Medulla oblongata (tissue), 1 donor: ENCODE measurements around the gene NCOR1.
A peak's percentile ranks its signal among the peaks of the same experiment; 100 is the strongest.
"Not testable (repeated sequence)": the region's sequence is repeated elsewhere in the genome, so short reads cannot be mapped to it uniquely, and the experiment has no call there.

Source experiments
- DNase-seq: peaks from one replicate; pipeline ENCODE4 v3.0.0-alpha.2; 2015; ENCODE audit errors: extremely low spot score

NCOR1 gene

GRCh38 chr17:16086957-16087356 lies 128.4 kb downstream of the NCOR1 start:
- DNase-seq: no peak

DNA sequence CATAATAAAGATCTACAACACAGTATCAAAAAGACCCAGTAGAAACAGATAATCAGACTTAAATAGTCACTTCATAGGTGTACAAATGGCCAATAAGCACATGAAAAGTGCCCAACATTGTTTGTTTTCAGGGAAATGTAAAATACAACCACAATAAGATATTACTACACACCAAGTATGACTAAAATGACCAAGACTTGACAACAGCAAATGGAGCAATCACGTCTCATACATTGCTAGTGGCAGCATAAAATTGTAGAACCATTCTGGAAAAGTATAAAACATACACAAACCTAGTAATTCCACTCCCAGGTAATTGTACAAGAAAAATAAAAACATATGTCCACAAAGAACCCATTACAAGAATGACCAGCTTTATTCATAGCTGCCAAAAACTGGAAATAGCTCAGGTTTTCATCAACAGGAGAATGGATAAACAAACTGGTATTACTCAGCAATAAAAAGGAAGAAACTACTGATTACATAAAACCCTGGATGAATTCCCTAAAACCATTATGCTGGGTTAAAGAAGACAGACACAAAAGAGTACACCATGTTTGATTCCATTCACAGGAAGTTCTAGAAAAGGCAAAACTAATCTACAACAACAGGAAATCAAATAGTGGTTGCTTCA lies 130.2 kb downstream of the NCOR1 start:
- no peak for DNase-seq

DNA sequence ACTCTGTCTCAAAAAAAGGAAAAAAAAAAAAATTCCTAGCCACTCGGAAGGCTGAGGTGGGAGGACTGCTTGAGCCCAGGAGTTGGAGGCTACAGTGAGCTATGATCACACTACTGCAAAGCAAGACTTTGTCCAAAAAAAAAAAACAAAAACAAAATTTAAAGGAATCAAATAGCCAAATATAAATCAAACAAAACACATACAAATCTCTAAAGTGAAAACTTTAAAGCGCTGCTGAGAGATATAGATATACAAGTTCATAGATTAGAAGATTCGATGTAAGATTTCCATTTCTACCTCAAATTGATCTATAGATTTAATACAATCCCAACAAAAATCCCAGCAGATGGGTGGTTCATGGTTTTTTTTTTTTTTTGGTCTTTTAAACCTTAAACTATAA lies 132.1 kb downstream of the NCOR1 start:
- no peak for DNase-seq

DNA sequence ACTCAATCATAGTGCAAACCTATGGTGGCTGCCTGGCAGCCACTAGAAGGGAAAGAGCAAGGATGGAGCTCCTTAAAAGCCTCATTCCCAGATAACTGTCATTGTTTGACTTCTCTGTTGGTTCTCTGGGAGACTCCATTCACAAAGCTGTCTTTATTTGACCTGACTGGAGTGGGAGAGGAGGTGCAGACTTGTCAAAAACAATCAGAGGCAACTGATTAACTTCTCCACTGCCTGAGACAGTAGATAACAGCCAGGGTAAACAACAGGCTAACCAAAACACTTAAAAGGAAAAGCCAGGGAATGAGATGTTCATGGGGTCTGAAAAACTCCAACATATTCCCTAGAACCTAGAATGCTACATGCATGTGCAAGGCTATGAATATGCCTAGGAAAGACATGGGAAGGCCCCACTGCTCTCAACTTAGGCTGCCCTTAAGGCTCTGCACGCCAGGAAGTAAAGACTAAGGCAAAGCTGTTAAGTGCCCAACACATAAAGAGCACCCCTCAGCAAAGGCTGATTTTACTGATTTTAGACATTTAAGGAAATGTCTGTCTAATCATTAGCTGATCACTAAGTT lies 133.7 kb downstream of the NCOR1 start:
- no peak for DNase-seq

- DNase-seq: no peak
Observed at GRCh38 chr17:16080366-16080765, 135.0 kb downstream of the NCOR1 start.

- DNase-seq: no peak
Observed at GRCh38 chr17:16075949-16076348, 139.4 kb downstream of the NCOR1 start.

GRCh38 chr17:16074423-16074822 lies 140.9 kb downstream of the NCOR1 start:
- DNase-seq: no peak

- no peak for DNase-seq
Observed at GRCh38 chr17:16073845-16074244, 141.5 kb downstream of the NCOR1 start.

DNA sequence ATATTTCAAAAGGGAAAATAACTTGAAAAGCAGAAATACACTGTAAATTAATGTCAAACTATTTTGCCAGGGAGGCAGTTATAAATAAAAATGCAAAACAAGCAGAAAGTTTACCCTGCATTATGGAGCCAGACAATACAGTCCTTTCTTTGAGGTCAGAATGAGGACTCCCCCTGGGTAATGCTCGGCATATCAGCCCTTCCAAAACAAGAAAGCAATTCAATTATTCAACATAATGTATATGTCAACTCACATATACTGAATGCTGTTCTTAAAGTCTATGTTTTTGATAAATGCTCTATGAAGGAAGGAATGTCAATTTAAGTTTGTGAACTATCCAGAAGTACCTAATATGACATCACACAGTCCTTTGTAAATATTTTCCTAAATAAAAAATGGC lies 143.3 kb downstream of the NCOR1 start:
- DNase-seq: no peak

- no peak for DNase-seq
Observed at GRCh38 chr17:16068323-16068722, 147.0 kb downstream of the NCOR1 start.

- DNase-seq: no peak
Observed at GRCh38 chr17:16066125-16066524, 149.2 kb downstream of the NCOR1 start.

DNA sequence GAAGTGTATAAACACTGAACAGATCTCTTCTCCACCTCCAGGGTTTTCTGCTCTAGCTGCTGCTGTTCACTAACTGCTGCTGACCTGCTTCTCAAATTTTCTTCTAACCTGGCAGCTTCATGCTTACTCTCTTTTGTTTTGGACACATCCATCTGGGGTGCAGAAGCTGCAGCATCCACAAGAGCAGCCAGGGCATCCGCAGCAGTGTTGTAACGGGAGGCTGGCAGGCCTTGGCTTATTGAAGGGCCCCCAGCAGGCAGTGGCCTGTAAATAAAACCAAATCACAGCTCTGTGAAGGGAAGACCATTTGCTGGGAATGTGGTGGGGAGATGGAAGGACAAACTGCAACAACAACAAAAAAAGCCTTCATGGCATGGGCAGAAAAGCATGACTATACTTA lies 153.7 kb downstream of the NCOR1 start:
- no peak for DNase-seq

- not testable (repeated sequence) for DNase-seq
Observed at GRCh38 chr17:16055139-16055538, 160.2 kb downstream of the NCOR1 start.

DNA sequence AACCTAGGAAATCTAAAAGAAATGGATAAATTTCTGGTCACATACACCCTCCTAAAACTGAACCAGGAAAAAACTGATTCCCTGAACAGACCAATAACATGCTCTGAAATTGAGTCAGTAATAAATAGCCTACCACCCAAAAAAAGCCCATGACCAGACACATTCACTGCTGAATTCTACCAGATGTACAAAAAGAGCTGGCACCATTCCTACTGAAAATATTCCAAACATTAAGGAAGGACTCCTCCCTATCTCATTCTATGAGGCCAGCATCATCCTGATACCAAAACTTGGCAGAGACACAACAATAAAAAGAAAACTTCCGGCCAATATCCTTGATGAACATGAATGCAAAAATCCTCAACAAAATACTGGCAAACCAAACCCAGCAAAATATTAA lies 162.8 kb downstream of the NCOR1 start:
- no peak for DNase-seq

DNA sequence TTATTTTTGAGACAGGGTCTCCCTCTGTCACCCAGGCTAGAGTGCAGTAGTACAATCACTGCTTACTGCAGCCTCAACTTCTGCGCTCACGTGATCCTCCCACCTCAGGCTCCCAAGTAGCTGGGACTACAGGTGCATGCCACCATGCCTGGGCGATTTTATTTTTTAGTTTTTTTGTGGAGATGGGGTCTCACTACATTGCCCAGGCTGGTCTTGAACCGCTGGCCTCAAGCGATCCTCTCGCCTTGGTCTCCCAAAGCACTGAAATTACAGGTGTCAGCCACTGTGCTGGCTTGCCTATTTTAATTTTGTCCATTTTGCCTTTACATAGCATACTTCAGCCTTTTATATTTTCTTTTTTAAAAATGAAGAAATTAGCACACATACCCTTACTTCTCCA lies 164.5 kb downstream of the NCOR1 start:
- DNase-seq: no peak

- DNase-seq: no peak
Observed at GRCh38 chr17:16048811-16049449, 166.4 kb downstream of the NCOR1 start.

DNA sequence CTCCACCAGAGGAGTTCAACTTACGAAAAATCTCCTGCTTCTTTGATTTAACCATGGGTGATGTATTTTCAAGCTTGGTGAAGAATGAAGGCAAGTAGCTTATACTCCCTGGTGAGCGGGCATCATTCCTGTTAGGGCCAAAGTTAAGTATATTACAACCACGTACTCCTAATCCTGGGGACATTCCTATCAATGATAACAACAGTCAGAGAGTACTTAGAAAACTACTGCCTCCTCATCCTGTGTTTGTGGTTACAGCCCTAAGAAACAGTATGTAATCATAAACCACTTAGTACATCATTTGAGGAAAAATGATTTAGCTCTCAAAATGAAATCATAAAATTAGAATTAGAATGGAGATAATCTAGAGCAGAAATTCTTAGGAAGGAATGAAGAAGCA lies 168.4 kb downstream of the NCOR1 start:
- DNase-seq: no peak

DNA sequence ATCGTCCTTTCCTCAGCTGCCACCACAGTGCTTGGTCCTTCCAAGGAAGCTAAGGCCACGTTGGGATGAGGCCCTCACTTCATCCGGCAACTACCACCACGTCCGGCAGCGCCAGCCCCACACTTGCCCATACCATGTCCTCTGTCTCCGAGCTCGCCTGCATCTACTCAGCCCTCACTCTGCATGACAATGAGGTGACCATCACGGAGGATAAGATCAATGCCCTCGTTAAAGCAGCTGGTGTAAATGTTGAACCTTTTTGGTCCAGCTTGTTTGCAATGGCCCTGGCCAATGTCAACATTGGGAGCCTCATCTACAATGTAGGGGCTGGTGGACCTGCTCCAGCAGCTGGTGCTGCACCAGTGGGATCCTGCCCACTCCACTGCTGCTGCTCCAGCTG lies 170.8 kb downstream of the NCOR1 start:
- no peak for DNase-seq

DNA sequence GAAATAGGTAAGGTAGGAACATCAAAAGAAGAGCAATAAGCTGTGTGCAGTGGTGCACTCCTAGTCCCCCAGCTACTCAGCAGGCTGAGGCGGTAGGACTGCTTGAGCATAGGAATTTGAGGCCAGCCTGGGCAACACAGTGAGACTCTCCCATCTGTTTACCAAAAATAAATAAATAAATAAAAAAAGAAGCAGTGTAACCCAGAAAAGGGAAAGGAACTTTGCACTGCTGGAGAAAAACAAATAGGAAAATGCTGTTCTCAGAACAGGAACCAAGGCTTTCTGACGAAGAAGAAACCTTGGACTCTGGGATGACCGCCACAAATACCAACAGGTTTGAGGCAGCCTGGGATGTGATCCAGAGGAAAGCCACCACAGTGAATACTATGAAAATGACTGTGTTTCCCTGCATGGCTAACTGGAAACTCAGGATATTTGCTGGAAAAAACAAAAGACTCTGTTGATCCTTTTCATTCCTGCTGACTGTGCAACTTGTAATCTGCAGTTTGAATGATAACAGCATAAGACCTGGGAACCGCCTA lies 174.6 kb downstream of the NCOR1 start:
- peak; percentile 78 for DNase-seq

GRCh38 chr17:16037636-16038035 lies 177.7 kb downstream of the NCOR1 start:
- no peak for DNase-seq

- DNase-seq: no peak
Observed at GRCh38 chr17:16036261-16036660, 179.1 kb downstream of the NCOR1 start.

- DNase-seq: no peak
Observed at GRCh38 chr17:16033729-16034349, 181.5 kb downstream of the NCOR1 start.
